Posterior vena cava (tissue), 2 donors: ENCODE data around the gene TMEFF2. TPM values are rescaled to one million over a fixed set of nuclear protein-coding genes. Genes with fewer than 3 reads are reported as not detected.

Experiments
- DNase-seq: peaks from one replicate; pipeline ENCODE4 v3.0.0-alpha.2; 2020; ENCODE audit warnings: low spot score
- intact Hi-C, 2 donors: fragments of 100-400 bp; cut with DNase I; formaldehyde crosslinking; loops; one replicate each; pipeline versions ENCODE4 v1.14.1 to v1.14.2; 2022 to 2023
- total RNA-seq, 2 donors: library from RNA; stranded (reverse); fragmentation: NEBNext Ultra II Directional; extraction: Animal tissue kit (Norgen Biotek cat#: 25700); gene quantifications; one replicate each; pipeline ENCODE4 v1.2.1, GENCODE V29; 2021
- donor health status: DM: yes; HTN: yes; CAD: no.
- donor health status: DM: yes; HTN: yes; CAD: no.

Gene TMEFF2
- total RNA-seq, 2 donors from 2014 or later: 0.19 TPM; not detected in 1

DNA sequence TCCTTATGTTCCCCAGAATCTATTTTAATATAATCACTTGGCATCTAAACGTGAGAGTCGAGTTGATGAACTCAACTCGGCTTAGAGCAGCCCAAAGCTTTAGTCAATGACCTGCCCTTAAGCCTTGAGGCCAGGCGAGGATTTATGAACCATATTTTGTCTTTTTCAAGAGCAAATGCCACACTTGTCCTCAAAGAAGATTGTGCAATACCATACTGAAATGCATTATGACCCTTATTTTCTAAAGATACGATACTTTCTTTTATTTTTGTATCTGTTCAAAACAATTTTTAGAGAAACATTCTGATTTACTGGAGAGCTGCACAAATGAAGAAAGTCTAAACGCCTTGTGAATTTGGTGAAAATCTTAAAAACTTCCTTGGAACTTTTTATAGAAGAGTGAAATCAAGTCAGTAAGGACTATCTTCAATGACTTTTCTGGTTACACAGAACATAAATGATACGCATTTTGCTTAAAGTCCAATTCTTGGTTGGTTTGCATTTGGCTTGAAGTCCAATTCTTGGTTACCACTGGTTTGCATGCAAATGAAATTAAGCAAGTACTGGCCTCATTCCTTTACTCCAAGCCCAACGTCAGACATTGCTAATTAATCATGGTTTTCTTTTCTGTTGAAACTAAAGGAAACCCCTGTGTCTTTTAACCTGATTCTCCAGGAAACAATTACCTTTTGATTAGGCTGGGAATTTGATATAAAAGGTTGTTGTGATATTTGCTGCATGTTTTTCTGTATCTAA is 242.0 kb downstream of the TMEFF2 start:
- intact Hi-C loops: no loop called here
- DNase-seq: no peak

DNA sequence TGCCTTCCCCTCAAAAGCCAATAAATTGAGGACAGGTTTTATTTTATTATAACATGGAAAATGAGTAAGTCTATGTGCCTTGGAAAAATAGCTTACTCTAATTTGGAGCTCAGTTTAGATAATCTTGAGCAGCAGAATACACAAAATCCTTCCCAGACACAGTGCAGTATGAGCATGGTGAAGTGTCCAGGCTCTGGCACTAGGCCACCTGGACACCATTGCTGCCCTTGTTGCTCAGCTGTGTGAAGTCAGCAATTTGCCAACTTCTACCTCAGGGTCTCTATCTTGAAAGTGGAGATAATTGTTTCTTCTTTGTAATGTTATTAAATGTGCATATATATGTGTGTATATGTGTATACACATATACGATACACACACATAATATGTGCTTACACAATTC is 242.9 kb downstream of the TMEFF2 start:
- intact Hi-C loops: no loop called here
- no peak for DNase-seq

DNA sequence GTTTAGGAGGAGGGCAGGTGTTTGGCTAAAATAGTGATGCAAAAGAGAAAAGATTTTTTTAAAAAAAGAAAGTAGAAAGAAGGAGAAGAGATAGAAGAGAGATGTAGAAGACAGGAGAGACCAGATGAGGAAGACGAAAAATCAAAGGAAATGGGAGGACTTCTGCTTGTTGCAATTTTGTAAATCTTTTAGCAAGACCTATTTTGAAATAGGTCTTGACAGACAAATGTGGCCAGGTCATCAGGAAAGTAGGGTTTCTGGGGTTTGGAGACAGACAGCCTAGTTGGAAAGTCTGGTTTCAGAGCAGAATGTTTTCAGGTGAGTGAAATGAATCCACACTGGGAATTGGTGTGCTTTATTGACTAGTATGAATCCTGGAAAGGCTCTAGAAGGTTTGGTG is 243.4 kb downstream of the TMEFF2 start:
- DNase-seq: no peak
- intact Hi-C loops: no loop called here

DNA sequence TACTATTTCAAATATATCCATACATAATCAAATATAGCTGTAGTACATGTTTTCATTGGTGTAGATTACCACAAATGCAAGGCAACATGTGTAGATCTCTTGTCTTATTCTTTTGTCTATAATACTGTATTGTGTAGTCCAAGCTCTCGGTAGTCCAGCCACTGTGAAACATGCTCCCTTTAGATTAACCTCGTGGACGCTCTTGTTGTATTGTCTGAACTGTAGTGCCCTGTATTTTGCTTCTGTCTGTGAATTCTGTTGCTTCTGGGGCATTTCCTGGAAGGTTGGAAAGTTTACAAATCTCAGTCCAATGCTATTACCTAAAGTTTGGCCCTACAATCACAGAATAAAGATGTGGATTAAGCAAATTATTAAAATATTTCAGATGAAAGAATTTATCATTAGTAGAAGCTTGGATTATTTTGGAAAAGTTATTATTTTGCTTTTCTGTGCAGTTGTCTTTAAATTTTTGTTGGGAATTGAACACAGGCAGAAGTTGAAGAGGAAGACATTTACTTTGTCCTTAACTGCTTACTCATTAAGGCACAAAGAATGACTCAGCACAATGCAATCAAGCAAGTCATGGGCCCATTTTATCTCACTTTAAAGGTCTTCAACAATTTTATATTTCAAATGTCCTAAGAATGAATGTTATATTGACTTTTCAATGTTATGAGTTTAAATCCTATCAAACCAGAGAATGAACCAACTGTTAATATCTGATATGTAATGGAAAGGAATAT is 244.4 kb downstream of the TMEFF2 start:
- DNase-seq: no peak
- intact Hi-C loops: no loop called here

DNA sequence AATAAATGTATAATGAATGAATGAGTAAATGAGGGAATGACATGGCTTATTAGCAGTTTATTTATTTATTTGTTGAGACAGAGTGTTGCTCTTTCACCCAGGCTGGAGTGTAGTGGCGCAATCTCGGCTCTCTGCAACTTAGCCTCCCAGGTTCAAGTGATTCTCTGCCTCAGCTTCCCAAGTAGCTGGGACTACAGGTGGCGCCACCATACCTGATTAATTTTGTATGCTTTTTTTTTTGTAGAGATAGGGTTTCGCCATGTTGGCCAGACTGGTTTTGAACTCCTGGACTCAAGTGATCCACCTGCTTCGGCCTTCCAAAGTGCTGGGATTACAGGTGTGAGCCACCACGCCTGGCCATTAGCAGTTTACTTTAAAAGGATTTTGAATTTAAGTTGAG is 247.5 kb downstream of the TMEFF2 start:
- DNase-seq: no peak
- intact Hi-C loops: no loop called here

DNA sequence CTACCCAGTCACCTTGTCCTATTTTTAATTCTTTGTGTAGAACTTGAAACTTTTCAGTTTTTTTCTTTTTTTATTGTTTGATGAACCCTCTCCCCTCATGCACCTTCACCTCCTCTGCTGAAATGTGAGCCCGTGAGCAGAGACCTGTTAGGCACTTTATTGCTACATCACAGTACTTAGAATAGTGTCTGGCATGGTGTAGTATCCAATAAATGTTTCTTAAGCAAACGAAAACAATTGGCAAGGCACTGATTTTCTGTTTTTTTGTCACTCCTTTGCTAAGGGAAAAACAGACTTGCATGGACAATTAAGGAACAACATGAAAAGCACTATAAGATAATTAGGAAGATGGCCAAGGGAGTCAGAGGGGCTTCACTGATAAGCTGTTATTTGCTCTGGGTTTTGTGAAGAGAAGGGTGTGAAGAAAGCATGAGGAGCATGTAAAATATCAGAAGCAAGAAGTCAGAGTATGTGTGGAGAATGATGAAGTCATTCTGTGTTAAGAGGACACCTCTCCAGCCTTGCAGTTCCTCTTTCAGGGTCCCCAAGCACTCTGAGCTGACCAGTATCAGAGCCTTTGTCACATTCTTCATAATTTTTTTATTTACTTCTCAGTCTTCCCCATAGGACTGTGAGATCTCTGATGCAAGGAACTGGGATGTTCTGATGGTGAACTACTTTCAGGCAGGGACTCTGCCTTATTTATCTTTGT is 248.1 kb downstream of the TMEFF2 start:
- DNase-seq: no peak
- intact Hi-C loops: no loop called here

DNA sequence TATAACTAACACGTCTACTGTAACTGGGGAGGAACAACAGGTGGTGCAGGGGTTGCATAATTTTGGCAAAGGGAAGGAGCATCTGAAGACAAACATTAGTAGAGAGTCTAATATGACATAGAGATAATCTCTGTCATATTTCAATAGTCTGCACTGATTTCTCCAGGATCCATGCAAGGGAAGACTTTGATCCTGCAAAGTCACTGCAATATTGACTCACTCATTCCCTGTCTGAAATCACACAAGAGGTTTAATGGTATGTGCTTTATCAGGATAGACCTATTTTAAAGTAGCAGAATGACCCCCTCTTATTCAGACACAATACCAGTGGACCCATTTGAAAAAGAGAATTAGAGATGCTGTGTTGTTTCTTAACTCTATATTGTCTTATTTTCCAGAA is 249.1 kb downstream of the TMEFF2 start:
- DNase-seq: no peak
- intact Hi-C loops: no loop called here

DNA sequence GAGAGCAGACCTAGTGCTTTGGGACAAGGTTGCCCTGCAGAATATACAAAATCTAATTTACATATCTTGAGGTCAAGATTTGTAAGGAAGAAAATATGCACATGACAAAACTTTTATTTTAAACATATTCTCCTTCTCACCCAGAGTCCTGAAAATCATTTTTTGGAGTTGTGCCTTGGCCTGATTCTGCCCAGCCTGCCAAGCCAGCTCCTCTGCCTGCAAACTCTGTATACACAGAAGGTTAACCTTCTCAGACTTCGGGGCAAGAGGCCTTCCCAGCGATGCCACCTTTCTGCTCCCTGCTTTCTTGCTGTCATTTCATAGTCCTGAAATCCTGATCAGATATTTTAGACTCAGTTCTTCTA is 252.0 kb downstream of the TMEFF2 start:
- DNase-seq: no peak
- intact Hi-C loops: no loop called here

DNA sequence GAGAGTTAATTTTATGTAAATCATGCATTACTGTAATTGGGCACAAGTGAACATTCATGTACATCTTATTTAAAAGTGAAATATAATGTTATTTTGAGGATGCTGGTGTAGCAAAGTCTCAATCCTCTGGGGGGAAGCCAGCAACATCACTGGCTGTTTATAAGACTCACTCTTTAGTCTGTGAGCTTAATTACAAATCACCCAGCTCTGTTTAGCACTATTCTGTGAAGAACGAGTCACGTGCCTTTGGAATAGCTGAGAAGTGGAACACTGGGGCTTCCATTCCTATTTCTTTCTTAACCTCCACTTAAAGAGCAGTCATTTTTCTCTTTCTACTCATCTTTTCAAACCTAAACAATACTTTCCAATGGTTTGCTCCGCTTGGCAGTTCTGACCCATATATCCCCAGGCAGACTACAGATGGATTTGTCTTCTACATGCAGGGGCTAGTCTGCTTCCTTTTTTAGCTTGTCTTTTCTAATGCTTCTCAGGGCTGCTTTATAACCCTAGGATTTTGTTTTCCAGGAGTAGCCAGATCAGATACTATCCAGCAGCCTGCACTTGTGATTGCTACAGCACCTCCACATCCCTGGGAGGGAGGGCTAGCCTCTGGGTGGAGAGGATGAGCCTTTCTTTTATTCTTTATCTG is 252.5 kb downstream of the TMEFF2 start:
- no peak for DNase-seq
- intact Hi-C loops: no loop called here

DNA sequence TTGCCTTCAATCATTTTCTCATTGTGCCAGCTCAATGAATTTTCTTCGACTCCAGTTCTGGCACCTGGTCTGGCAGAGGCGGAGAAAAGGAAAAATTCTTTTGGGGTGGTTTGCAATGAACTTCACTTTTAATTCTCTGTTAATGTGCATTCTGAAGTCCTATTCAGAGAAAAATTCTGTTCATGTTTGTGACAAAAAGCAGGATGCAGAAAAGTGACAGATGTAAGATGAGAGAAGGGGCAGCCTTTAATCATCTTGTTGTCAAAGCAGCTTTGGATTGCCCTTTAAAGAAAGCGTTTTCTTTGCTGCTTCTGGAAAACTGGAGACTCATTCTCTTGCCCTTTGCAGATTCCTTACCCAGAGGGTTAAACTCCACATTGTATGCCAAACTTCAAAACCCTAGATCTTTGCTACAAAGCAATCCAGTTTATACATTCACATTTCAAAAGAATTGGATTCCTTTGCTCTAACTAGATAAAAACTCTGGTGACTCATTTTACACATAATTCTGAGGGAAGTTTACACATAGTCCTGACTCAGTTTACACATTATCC is 253.3 kb downstream of the TMEFF2 start:
- intact Hi-C loops: no loop called here
- no peak for DNase-seq

DNA sequence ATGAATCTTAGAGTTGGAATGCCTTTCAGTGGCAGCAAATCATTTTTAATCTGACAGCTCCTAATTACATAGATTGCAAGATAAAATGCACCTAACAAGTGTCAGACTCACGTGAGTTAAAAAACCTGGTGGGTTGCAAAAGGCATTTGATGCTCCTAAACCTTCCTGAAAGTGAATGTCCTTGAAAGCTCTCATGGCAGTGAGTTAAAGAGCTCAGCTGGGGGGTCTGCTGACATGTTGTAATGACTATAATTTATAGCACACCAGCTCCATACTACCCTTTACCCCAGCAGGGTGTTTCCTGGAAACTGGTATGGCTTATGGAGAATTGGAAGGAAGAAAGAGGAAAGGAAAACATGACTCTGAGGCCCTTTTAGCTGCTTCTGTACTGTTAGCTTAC is 256.0 kb downstream of the TMEFF2 start:
- no peak for DNase-seq
- intact Hi-C loops: no loop called here

DNA sequence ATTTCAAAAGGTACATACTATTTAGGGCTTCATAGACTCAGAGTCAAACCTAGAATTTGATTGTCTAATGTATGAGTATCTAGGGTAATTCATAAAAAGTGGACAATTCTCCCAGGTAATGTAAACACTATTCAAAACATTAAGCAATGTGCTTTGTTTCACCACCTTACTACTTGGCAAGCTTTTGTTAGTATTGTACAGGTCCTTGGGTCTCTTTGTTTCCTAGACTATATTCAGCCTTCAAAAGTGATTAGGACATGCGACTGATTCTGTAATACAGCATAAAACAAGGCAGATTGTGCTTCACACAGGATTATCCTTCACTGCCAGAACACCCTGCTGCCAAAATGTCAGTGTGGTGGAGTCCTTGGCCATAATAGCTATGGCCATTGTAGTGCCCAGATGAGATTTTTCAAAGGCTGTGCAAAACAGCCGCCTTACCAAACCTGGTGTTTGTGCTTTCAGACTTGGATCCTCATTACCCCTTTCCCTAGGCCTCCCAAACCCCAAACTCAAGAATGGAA is 257.8 kb downstream of the TMEFF2 start:
- no peak for DNase-seq
- intact Hi-C loops: no loop called here

DNA sequence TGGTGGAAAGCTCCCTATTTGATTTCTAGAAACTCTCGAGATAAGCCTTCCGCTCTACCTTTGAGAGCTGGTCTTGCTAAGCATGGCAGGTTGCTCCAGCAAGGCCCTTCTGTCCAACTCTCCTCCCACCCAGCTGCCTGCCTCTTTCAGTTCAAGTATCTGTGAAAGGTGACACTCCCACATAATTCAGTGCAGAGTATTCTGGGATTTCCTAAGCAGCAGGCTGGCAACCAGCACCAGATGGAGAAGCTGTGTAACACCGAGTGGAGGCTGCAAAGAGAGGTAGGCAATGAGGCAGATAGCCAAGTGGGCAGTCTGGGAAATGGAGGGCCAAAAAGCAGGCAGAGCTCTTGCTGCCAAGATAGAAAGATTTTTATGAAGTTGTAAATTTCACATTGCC is 259.5 kb downstream of the TMEFF2 start:
- intact Hi-C loops: no loop called here
- DNase-seq: no peak

DNA sequence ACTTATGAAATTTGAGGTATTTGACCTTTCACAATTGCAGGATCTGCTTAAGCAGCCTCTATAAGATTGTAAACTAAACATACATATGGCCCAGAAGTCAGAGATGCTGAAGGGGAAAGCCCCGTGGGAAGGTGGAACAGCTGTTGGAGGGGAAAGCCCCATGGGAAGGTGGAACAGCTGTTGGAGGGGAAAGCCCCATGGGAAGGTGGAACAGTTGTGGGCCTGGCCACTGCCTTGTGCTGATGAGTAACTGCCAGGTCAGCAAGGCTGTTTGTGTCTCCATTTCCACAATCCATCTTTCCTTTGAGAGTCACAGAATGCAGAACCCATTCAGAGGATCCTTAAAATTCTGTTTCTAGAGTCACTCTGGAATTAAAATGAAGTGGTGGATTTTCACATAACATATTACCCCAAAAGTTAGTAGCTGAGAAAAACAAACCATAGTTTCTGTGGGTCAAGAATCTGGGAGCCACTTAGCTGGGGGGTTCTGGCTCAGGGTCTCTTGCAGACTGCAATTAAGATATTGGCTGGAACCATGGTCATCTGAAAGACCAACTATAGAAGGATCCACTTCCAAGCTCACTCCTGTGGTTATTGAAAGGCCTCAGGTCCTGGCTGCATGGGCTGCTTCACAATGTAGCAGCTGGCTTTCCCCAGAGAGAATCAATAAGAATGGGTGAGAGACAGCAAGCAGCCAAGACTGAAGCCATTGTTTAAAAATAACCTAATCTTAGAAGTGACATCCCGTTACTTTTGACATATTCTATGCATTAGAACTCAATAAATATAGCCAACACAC is 261.2 kb downstream of the TMEFF2 start:
- intact Hi-C loops: no loop called here
- DNase-seq: no peak

DNA sequence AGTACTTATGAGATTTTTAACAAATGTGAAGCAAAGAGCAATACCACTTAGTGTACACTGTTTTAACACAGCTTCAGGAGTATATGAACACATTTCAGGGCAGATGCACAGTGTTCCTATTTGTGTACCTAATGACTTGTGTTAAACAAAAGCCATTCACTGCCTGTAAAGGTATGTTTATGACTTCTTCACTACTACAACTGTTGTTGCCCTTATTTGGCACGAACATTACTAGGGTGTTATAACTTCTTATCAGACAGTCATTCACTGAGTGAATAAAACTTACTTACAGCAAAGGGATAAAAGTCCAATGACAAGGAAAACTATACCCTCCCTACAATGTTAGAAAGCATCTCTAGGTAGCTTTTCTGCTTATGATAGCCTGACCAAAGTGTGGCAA is 262.4 kb downstream of the TMEFF2 start:
- no peak for DNase-seq
- intact Hi-C loops: no loop called here

DNA sequence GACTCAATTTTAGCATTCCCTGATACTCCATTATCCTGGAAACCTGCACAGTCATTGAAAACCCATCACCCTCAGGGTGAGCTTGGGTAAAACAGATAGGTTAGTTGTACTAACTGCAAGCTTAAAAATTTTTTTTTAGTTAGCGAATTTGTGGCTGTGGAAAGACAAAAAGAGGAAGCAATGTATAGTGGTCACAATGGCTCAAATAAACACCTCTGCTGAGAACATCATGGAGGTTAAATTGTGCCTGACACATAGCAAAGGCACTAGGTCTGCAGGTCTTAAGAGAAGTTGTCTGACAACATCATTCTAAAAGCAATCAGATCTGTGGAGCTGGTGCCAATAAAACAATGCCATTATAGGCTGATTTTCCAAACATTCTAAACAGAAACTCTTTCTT is 263.4 kb downstream of the TMEFF2 start:
- intact Hi-C loops: loop anchor here in 1 of 2 donors (2.0 kb wide), 1 partner anchor 71 kb away; no protein-coding TSS in a partner anchor
- DNase-seq: no peak

DNA sequence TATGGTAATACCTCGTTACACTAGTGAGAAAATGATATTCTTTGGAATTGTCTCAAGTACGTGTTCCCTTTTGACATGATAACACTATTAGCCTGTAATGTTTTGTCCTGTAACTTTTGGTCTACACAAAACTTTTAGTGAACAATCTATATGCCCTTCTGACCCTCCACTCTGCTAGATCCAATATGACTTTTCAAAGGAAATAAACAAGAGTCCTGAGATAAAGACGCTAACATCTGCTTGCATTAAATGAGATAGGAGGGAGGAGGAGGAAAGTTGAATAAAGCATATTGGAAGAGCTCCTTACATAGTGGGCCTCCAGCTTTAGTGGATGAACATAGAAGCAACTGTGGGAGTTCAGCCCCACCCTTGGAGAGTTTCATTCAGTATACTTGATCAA is 264.5 kb downstream of the TMEFF2 start:
- intact Hi-C loops: loop anchor here in 1 of 2 donors (2.0 kb wide), 1 partner anchor 73 kb away; no protein-coding TSS in a partner anchor
- DNase-seq: no peak

DNA sequence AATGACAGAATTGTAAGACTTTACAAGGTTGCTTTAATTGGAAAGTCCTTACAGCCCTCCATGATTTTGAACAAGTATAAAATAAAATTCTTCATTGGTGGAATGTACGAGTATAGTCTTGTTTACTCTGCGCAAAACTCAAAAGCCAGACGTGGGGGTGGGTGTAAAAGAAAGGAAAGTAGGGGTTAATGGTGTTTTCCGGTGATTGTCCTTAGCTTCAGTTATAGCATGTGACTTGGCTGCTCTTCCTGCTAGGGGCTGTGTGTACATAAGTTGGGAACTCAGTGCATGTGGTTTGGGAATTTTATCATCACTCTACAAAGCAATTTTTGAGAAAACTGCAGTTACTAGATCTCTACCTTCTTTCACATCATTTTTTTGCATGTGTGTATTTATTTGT is 265.4 kb downstream of the TMEFF2 start:
- no peak for DNase-seq
- intact Hi-C loops: no loop called here

DNA sequence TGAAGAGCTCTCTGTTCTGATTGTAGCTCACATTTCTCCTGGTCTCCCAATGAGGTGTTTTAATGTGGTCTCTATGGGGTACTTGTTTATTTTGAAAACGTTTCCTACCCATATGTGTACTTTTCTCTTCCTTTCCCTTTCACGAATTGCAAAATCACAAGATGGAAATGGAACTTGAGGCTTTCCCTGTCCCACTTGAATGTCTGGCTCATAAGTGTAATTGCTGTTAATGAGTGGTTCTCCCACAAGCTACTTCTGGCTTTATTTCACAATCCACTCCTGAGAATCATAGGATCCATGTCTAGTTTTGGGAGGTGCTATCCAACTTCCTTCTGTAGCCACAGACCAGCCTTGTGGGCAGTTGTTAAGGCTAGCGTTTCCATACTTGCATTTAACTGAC is 266.7 kb downstream of the TMEFF2 start:
- intact Hi-C loops: no loop called here
- DNase-seq: no peak
